Panc1 (cell line): ENCODE data around the gene DCAF5. TPM values are rescaled to one million over a fixed set of nuclear protein-coding genes. Genes with fewer than 3 reads are reported as not detected.

Experiments used
- ATAC-seq: fragments of 200-7000 bp; cut with Tn5 transposase; 2 replicates; pipeline ENCODE4 v1.9.1; 2020; ENCODE audit warnings: mild to moderate bottlenecking, moderate library complexity
- BruUV-seq: library from RNA; stranded (reverse); fragments of 400-500 nt; replicated peaks from 2 replicates; lab custom pipeline; 2021; lab: Mats Ljungman, UMichigan
- CTCF ChIA-PET: fragments of 300-600 bp; sonication (Branson Sonifier 250); formaldehyde crosslinking; loops from one replicate; lab custom pipeline; 2022; ENCODE audit warnings: antibody characterized with exemption; lab: Charles Lee
- POLR2A ChIA-PET: fragments of 300-600 bp; sonication (Branson Sonifier 250); formaldehyde crosslinking; loops from one replicate; lab custom pipeline; 2022; ENCODE audit warnings: antibody characterized with exemption; lab: Charles Lee
- DNase-seq: peaks from one replicate; pipeline ENCODE4 v3.0.0-alpha.2; 2010; ENCODE audit warnings: low read depth, low spot score
- H3K27ac ChIP-seq: 2 replicates; pipeline ENCODE4 v1.5.1; 2011; ENCODE audit warnings: mild to moderate bottlenecking, low read length, inconsistent platforms
- H3K27me3 ChIP-seq: fragments of 200-500 bp; sonication (Bioruptor generic); 2 replicates; pipeline ENCODE4 v1.6.0; 2014; ENCODE audit warnings: low read length, inconsistent platforms; ENCODE audit not compliant: control insufficient read depth, insufficient read depth
- H3K36me3 ChIP-seq: fragments of 200-500 bp; sonication (Bioruptor generic); 2 replicates; pipeline ENCODE4 v1.5.1; 2014; ENCODE audit warnings: inconsistent platforms, mild to moderate bottlenecking, low read length, moderate library complexity; ENCODE audit not compliant: control insufficient read depth, insufficient read depth
- H3K4me1 ChIP-seq: 2 replicates; pipeline ENCODE4 v1.5.1; 2011; ENCODE audit warnings: inconsistent platforms, mild to moderate bottlenecking, low read length, moderate library complexity; ENCODE audit not compliant: control insufficient read depth, insufficient read depth
- H3K4me3 ChIP-seq, 2 experiments: 2 replicates each; pipeline ENCODE4 v1.5.1; 2011 to 2012; ENCODE audit warnings: low read depth in 2 of 2, low read length in 2 of 2, mild to moderate bottlenecking in 2 of 2, inconsistent platforms in 1 of 2, moderate library complexity in 1 of 2
- H3K9me3 ChIP-seq: fragments of 200-500 bp; sonication (Bioruptor generic); 2 replicates; pipeline ENCODE4 v1.5.1; 2014; ENCODE audit warnings: low read depth, mild to moderate bottlenecking, inconsistent platforms, low read length, moderate library complexity; ENCODE audit not compliant: control insufficient read depth, insufficient read depth
- CTCF ChIP-seq: fragments of 450-650 bp; IDR thresholded peaks from 2 replicates; pipeline ENCODE4 v1.5.1; 2017; ENCODE audit warnings: mild to moderate bottlenecking
- POLR2AphosphoS5 ChIP-seq: IDR thresholded peaks from 2 replicates; pipeline ENCODE4 v1.6.1; 2012; ENCODE audit warnings: mild to moderate bottlenecking, low read depth, low read length, moderate library complexity
- REST ChIP-seq, 2 experiments: IDR thresholded peaks; 2 replicates each; pipeline ENCODE4 v1.6.1; 2011 to 2012; ENCODE audit warnings: low read depth in 2 of 2, control low read depth in 1 of 2, low read length in 1 of 2, mild to moderate bottlenecking in 1 of 2, moderate library complexity in 1 of 2; ENCODE audit not compliant: insufficient read depth in 1 of 2
- SIN3A ChIP-seq: IDR thresholded peaks from 2 replicates; pipeline ENCODE4 v1.6.1; 2012; ENCODE audit warnings: low read depth, mild to moderate bottlenecking, low read length, moderate library complexity, borderline replicate concordance; ENCODE audit not compliant: insufficient read depth
- TCF7L2 ChIP-seq: IDR thresholded peaks from 2 replicates; pipeline ENCODE4 v1.6.1; 2011; ENCODE audit warnings: mild to moderate bottlenecking, low read depth, low read length, inconsistent platforms
- in situ Hi-C: cut with HindIII; loops from 2 replicates; pipeline ENCODE4 v1.10.0; 2016; ENCODE audit warnings: low sequenced_read_pairs, low pct_unique_long_range_greater_than_20kb
- intact Hi-C: fragments of 100-400 bp; cut with micrococcal nuclease; formaldehyde crosslinking; loops from one replicate; pipeline ENCODE4 v1.10.0; 2022; ENCODE audit not compliant: unreplicated experiment
- total RNA-seq: library from RNA; stranded (reverse); gene quantifications from one replicate; pipeline ENCODE4 v1.2.1, GENCODE V29; 2021; ENCODE audit not compliant: unreplicated experiment

DCAF5 gene
- total RNA-seq, 1 experiment from 2014 or later, result 27.6 TPM

- in situ Hi-C loops (no loop called here), intact Hi-C loops (no loop called here)
- no peak for DNase-seq
- Histone ChIP-seq H3K4me1 (no peaks in the 10 kb centered on the region; the same call in 1 of the 2 replicates), H3K9me3 (no peaks in the 10 kb centered on the region), H3K4me3 (no peak overlapping the region), H3K36me3 (no peaks in the 10 kb centered on the region), H3K27ac (no peak overlapping the region), H3K27me3 (no peaks in the 10 kb centered on the region)
- TF ChIP-seq SIN3A (no peak), POLR2AphosphoS5 (no peak), REST (IDR thresholded peaks at IDR 0.05; ENCODE audit: insufficient read depth in 1 of 2, low read depth in 2 of 2, low read length in 1 of 2) (no peak), TCF7L2 (no peak), CTCF (no peak)
- ChIA-PET CTCF (no interaction called here), POLR2A (interaction anchor here (0.7 kb wide), 1 partner anchor 36 kb away, joined by 3 read pairs; no protein-coding TSS in a partner anchor)
- ATAC-seq, result no peak
- no TSS peak for BruUV-seq
Observed at GRCh38 chr14:69046476-69046860, 106.5 kb downstream of the DCAF5 start.

GRCh38 chr14:69045857-69046475 lies 107.0 kb downstream of the DCAF5 start:
- no peak for DNase-seq
- ChIA-PET POLR2A (interaction anchor here (0.7 kb wide), 1 partner anchor 36 kb away, joined by 3 read pairs; no protein-coding TSS in a partner anchor), CTCF (no interaction called here)
- TF ChIP-seq SIN3A (no peak), CTCF (no peak), REST (IDR thresholded peaks at IDR 0.05; ENCODE audit: insufficient read depth in 1 of 2, low read depth in 2 of 2, low read length in 1 of 2) (no peak), POLR2AphosphoS5 (no peak), TCF7L2 (no peak)
- Histone ChIP-seq H3K27ac (no peak overlapping the region), H3K36me3 (no peaks in the 10 kb centered on the region), H3K9me3 (no peaks in the 10 kb centered on the region), H3K4me3 (no peak overlapping the region), H3K4me1 (no peaks in the 10 kb centered on the region; the same call in 1 of the 2 replicates), H3K27me3 (no peaks in the 10 kb centered on the region)
- no TSS peak for BruUV-seq
- intact Hi-C loops, result no loop called here
- no peak for ATAC-seq
- in situ Hi-C loops, result no loop called here
